OCI-M1 (cell line): ENCODE data around the gene USP49.
"Not testable (repeated sequence)": the region's sequence is repeated elsewhere in the genome, so short reads cannot be mapped to it uniquely, and the experiment has no call there.

Experiments
- DNase-seq: peaks from one replicate; lab custom pipeline; 2025; lab: John Stamatoyannopoulos, UW

The USP49 gene

GRCh38 chr6:41779788-41780550 is 115.2 kb downstream of the USP49 start, which contains the start of gene FRS3:
TSS of gene FRS3 (minus strand) at chr6:41779900. CDS start at chr6:41776987, 2,913 bp downstream.
- DNase-seq: peak; percentile 99

- no peak for DNase-seq
These were observed 115.8 kb downstream of the USP49 start for GRCh38 chr6:41779336-41779735.

DNA sequence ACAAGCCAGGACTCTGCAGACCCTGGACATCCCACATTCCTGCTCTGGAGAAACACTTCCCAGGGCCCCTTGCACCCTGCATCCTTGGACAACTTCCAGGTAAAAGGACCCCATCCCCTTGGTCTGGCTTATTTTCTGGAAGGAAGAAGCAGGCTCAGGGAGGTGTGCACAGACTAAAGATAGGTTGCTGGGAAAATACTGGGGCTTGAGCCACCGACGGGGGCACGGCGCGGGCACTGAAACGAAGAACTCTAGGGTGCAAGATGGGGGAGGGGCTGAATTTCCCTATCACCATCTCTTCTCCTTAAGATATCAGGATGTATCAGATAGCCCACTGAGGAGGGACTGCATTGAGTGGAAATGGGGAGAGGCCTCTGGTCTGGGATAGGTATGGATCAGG is 116.3 kb downstream of the USP49 start:
- DNase-seq: no peak

DNA sequence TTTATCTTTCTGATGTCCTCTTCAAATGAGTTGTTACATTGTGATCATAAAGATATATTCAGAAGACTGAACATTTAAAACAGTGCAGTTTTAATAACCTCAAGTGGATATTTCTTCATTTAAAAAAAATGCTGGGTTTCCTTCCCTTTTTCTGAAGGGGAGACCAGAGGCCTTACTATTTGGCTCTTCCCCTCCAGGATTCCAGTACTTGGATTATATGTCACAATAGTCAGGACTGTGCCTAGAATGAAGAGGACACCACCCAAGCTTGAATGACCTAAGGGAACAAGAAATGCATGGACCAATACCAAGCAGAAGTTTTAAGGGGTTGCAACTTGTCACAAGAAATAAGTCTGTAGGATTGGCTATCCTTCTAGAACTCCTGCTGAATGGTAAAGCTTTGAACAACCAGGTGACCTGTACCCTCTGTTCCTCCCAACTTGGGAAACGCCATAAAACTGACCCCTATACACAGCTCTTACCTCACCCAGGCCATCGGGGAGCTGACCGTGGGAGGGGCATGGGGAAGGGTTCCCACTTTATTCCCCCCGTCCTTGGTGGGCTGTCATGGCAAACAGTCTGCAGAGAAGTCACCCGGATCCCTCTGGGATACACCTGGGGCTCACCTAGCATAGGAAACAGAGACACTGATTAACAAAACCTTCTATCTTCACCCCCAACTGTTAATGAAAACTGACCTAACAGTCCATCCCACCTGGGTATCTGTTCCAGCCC is 117.5 kb downstream of the USP49 start:
- no peak for DNase-seq

- no peak for DNase-seq
These were observed 119.8 kb downstream of the USP49 start for GRCh38 chr6:41775293-41775882.

- no peak for DNase-seq
These were observed 120.3 kb downstream of the USP49 start for GRCh38 chr6:41774841-41775240.

DNA sequence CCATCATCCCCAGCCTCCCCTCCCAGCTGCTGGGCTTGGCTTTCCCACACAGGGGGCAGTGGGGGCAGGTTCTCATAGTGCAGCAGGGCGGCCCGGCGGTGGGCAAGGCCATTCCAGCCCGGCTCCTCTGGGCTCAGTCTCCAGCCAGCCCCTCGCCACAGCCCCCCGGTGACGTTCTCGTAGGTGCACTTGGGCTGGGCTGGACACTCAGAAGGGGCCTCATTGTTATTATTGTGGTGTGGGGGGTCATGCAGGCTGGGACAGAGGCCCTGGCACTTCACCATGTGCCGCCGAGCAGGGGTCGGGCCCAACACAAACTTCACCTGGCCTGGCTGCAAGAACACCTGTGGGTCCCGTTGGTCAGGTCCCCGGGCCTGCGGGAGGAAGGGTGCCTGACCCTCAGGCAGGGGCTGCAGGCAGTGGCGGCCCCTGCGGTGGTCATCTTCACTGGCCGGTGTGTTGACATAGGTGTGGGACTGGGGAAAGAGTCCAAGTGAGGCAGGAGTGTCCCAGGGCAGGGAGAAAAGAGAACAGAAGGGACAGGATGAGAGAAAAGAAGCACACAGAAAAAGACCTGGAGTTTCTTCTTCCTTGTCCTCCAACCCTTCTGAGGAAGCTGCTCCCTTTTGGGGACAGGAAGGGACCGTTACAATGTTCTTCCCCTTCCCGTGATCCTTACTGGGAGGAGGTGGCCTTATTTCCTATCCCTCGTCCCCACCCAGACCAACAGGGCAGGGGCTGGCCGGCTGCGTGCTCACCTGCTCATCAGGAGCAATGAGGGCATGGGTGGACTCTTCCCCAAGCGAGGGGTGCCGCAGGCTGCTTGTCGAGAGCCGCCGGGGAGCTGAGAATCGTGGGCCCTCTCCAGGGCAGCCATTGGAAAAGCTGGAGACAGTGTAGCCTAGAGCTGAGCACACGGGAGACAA is 123.9 kb downstream of the USP49 start:
- DNase-seq: no peak

GRCh38 chr6:41770381-41771057 is 124.7 kb downstream of the USP49 start:
- no peak for DNase-seq

DNA sequence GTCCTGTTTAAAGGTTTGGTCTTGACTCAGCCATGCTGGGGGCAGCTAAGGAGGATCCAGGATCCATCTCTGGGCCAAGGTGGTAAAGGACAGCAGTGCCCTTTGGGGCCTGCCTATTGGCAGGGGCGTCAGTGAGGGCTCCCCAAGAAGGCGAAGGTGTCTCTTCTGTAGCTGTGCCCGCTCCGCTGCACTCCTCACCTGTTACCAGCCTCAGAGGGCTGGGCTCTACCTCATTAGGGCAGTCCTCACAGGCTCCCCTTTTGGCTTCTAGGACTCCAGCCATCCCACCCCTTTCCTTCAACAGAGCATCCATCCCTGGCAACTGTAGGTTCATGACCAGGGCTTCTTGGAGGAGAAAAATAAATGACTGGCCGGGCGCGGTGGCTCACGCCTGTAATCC is 125.8 kb downstream of the USP49 start:
- DNase-seq: no peak

GRCh38 chr6:41768545-41769308 is 126.4 kb downstream of the USP49 start:
- no peak for DNase-seq

- peak; percentile 95 for DNase-seq
These were observed 127.9 kb downstream of the USP49 start for GRCh38 chr6:41767112-41767833.

DNA sequence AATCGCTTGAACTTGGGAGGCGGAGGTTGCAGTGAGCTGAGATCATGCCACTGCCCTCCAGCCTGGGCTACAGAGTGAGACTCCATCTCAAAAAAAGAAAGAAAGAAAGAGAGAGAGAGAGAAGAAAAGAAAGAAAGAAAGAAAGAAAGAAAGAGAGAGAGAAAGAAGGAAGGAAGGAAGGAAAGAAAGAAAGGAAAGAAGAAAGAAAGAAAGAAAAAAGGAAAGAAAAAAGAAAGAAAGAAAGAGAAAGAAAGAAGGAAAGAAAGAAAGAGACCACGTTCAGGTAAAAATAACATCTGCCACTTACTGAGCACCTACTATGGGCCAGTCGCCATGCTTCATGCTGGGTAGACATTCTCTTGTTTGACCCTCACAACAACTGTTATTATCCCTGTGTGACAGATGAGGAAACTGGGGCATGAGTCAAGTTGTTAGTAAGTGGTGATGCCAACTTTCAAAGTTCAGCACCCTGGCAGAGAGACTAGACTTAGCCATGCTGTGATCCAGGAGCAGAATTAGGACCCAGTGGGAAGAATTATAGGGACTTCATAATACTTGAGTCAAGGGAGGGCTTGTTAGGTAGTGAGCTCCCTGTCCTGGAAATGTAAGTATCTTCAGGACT is 129.0 kb downstream of the USP49 start:
- DNase-seq: not testable (repeated sequence)

- no peak for DNase-seq
These were observed 131.7 kb downstream of the USP49 start for GRCh38 chr6:41763470-41763869.

DNA sequence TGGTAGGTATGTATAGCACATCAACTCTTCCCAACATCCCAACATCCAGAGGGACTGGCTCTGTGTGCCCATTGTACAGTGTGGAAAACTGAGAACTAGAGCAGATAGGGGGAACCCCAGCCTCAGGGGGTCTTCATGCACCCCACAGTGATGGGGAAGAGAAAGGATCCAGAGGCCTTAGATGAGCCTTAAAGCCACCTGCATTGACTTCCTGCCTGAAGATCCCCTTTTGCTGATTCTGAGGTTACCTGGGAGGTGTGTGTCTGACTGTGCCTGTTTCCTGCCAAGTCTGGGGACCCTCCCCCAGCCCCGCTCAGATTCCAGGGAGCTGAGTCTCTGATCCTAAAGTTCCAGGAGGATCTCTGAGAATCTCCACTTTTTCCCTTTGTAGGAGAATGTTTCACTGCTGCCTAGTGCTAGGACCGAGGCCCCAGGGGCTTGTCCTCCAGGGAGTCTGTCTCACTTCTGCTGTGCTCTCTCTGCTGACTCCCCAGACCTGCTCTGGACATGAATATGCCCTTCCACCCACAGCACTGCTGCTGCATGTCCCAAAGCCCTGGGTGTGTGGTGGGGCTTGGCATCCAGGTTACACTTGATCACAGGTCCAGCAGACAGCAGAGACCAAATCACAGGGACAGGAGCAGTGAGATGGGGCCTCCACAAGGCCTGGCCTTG is 135.1 kb downstream of the USP49 start:
- no peak for DNase-seq

GRCh38 chr6:41759106-41759904 is 135.9 kb downstream of the USP49 start:
- no peak for DNase-seq

GRCh38 chr6:41758641-41759035 is 136.5 kb downstream of the USP49 start:
- no peak for DNase-seq

DNA sequence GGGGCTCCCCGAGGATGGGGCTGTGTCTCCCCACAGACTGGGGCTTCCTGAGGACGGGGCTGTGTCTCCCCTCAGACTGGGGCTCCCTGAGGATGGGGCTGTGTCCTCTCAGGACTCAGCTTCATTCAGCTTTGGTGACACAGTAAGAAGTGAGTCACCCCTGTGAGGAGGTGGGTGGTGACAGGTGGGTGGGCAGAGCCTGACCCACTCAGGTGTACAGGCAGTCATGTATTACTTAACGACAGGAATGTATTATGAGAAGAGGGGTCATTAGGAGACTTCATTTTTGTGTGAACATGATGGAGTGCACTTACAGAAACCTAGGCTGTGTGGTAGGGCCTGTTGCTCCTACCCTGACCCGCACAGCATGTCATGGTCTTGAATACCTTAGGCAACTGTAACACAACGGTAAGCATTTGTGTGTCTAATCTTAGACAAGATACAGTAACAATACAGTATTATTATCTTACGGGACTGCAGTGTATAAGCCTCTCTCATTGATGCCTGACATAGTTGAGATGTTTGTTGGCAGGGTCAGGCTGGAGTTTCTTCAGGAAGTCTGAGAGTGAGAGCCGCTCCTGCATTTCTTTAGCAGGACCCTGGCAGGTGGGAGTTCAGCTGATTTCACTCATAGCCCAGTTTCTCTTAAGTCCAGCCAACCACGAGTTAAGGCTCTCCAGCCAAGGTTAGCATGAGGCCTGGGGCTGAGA is 137.1 kb downstream of the USP49 start:
- no peak for DNase-seq
